DOHH2 (cell line): ENCODE measurements around the gene RCC2.
"Not testable (repeated sequence)": the region's sequence is repeated elsewhere in the genome, so short reads cannot be mapped to it uniquely, and the experiment has no call there.

Experiments used
- H3F3A ChIP-seq: fragments of 200-600 bp; sonication (generic), shearing (Covaris generic); 2 replicates; pipeline ENCODE4 v1.6.0; 2016; ENCODE audit warnings: antibody characterized with exemption, mild to moderate bottlenecking; ENCODE audit not compliant: control insufficient read depth, insufficient read depth
- H3K27ac ChIP-seq: fragments of 200-600 bp; sonication (generic); 2 replicates; pipeline ENCODE4 v1.5.1; 2014; ENCODE audit warnings: low read depth, mild to moderate bottlenecking, low read length, moderate library complexity
- H3K27me3 ChIP-seq: fragments of 200-600 bp; sonication (generic); 2 replicates; pipeline ENCODE4 v1.6.1; 2014; ENCODE audit warnings: mild to moderate bottlenecking, low read length, mixed read lengths; ENCODE audit not compliant: control insufficient read depth
- H3K36me3 ChIP-seq: fragments of 200-600 bp; sonication (generic); 2 replicates; pipeline ENCODE4 v1.6.1; 2014; ENCODE audit warnings: mild to moderate bottlenecking, low read length, moderate library complexity, mixed read lengths; ENCODE audit not compliant: control insufficient read depth
- H3K4me1 ChIP-seq: fragments of 200-600 bp; sonication (generic); 2 replicates; pipeline ENCODE4 v1.6.1; 2014; ENCODE audit warnings: mild to moderate bottlenecking, low read length, mixed read lengths; ENCODE audit not compliant: control insufficient read depth
- H3K4me2 ChIP-seq: fragments of 200-600 bp; sonication (generic); 2 replicates; pipeline ENCODE4 v1.6.0; 2014; ENCODE audit warnings: mild to moderate bottlenecking, low read length, moderate library complexity
- H3K4me3 ChIP-seq: fragments of 200-600 bp; sonication (generic); 2 replicates; pipeline ENCODE4 v1.5.1; 2014; ENCODE audit warnings: mild to moderate bottlenecking, low read length, mixed read lengths
- H3K79me2 ChIP-seq: fragments of 200-600 bp; sonication (generic); 2 replicates; pipeline ENCODE4 v1.6.1; 2014; ENCODE audit warnings: mild to moderate bottlenecking, low read length, mixed read lengths; ENCODE audit not compliant: control insufficient read depth
- H3K9me2 ChIP-seq: fragments of 200-600 bp; sonication (generic); replicated peaks from 2 replicates; pipeline ENCODE4 v1.6.1; 2014; ENCODE audit warnings: mild to moderate bottlenecking, low read length, mixed read lengths; ENCODE audit not compliant: control insufficient read depth
- H3K9me3 ChIP-seq: fragments of 200-600 bp; sonication (generic); 2 replicates; pipeline ENCODE4 v1.6.1; 2014; ENCODE audit warnings: antibody characterized with exemption, low read length, mixed read lengths; ENCODE audit not compliant: control insufficient read depth, insufficient read depth
- H4K20me1 ChIP-seq: fragments of 200-600 bp; sonication (generic); 2 replicates; pipeline ENCODE4 v1.6.0; 2014; ENCODE audit warnings: low read depth, mild to moderate bottlenecking, antibody characterized with exemption, low read length, moderate library complexity; ENCODE audit not compliant: control insufficient read depth, insufficient read depth
- CTCF ChIP-seq: fragments of 200-600 bp; sonication (generic); IDR thresholded peaks from one replicate; pipeline ENCODE4 v1.5.1; 2014; ENCODE audit warnings: antibody characterized with exemption, mild to moderate bottlenecking, low read depth, low read length; ENCODE audit not compliant: poor library complexity, severe bottlenecking
- EZH2phosphoT487 ChIP-seq: fragments of 200-600 bp; sonication (generic); IDR thresholded peaks from 2 replicates; pipeline ENCODE4 v1.6.1; 2017; ENCODE audit warnings: borderline replicate concordance, mild to moderate bottlenecking, antibody characterized with exemption, low read length, moderate library complexity, mixed read lengths

The RCC2 gene

GRCh38 chr1:17409391-17409811 is 30.1 kb downstream of the RCC2 start:
- Histone ChIP-seq H3K4me1 (no peaks in the 10 kb centered on the region), H3K27ac (no peak overlapping the region), H3K27me3 (no peaks in the 10 kb centered on the region), H3K9me3 (no peaks in the 10 kb centered on the region), H3K4me3 (no peak overlapping the region), H4K20me1 (peaks cover 24% of the 10 kb centered on the region), H3F3A (peaks cover 9% of the 10 kb centered on the region; the same call in 1 of the 2 replicates), H3K4me2 (no peak overlapping the region), H3K79me2 (no peaks in the 10 kb centered on the region), H3K36me3 (peaks cover 81% of the 10 kb centered on the region), H3K9me2 (no peaks in the 10 kb centered on the region)
- TF ChIP-seq EZH2phosphoT487, result no peak
- TF ChIP-seq CTCF, result no peak

- H3K36me3 ChIP-seq, result peaks cover 66% of the 10 kb centered on the region
- H3K4me3 ChIP-seq, H3K27ac ChIP-seq, H3K9me3 ChIP-seq, H3K27me3 ChIP-seq, H3K9me2 ChIP-seq, H3F3A ChIP-seq, H3K4me2 ChIP-seq, H3K4me1 ChIP-seq, H3K79me2 ChIP-seq: not testable (repeated sequence)
- peaks cover 24% of the 10 kb centered on the region for H4K20me1 ChIP-seq
Measured at GRCh38 chr1:17407786-17408514, 31.5 kb downstream of the RCC2 start.

- not testable (repeated sequence) for H3K9me2 ChIP-seq, H3K27me3 ChIP-seq, H3K4me3 ChIP-seq, H3K9me3 ChIP-seq, H3K4me1 ChIP-seq, H3K79me2 ChIP-seq, H3F3A ChIP-seq, H3K27ac ChIP-seq, H3K4me2 ChIP-seq
- Histone ChIP-seq H3K36me3 (peaks cover 56% of the 10 kb centered on the region), H4K20me1 (peaks cover 17% of the 10 kb centered on the region)
Measured at GRCh38 chr1:17406760-17407475, 32.6 kb downstream of the RCC2 start.

GRCh38 chr1:17405898-17406759 is 33.3 kb downstream of the RCC2 start:
- TF ChIP-seq CTCF, result peak; percentile 78
- TF ChIP-seq EZH2phosphoT487, result no peak

More at GRCh38 chr1:17405898-17406759, 33.3 kb downstream of the RCC2 start:
- H3K4me2 ChIP-seq, result no peak overlapping the region
- no peaks in the 10 kb centered on the region for H3K9me2 ChIP-seq
- H3F3A ChIP-seq, result peaks cover 9% of the 10 kb centered on the region; the same call in 1 of the 2 replicates
- no peaks in the 10 kb centered on the region for H3K27me3 ChIP-seq
- peaks cover 48% of the 10 kb centered on the region for H3K36me3 ChIP-seq
- peaks cover 17% of the 10 kb centered on the region; the same call in 1 of the 2 replicates for H4K20me1 ChIP-seq
- no peaks in the 10 kb centered on the region for H3K9me3 ChIP-seq
- H3K27ac ChIP-seq, result no peak overlapping the region
- no peak overlapping the region for H3K4me3 ChIP-seq
- H3K79me2 ChIP-seq, result no peaks in the 10 kb centered on the region
- H3K4me1 ChIP-seq, result no peaks in the 10 kb centered on the region
